K562 treated with DMSO at 1 percent for 24 hours (cell line): ENCODE measurements around the gene MDH1B. TPM values are rescaled to one million over a fixed set of nuclear protein-coding genes. Genes with fewer than 3 reads are reported as not detected.

Source experiments
- total RNA-seq: library from RNA; unstranded; fragments of 300-600 nt; gene quantifications from 2 replicates; pipeline ENCODE4 v1.2.3, GENCODE V29; 2022; ENCODE audit warnings: low read depth; ENCODE audit not compliant: insufficient read depth

MDH1B gene
- total RNA-seq = not detected in 2 replicates

DNA sequence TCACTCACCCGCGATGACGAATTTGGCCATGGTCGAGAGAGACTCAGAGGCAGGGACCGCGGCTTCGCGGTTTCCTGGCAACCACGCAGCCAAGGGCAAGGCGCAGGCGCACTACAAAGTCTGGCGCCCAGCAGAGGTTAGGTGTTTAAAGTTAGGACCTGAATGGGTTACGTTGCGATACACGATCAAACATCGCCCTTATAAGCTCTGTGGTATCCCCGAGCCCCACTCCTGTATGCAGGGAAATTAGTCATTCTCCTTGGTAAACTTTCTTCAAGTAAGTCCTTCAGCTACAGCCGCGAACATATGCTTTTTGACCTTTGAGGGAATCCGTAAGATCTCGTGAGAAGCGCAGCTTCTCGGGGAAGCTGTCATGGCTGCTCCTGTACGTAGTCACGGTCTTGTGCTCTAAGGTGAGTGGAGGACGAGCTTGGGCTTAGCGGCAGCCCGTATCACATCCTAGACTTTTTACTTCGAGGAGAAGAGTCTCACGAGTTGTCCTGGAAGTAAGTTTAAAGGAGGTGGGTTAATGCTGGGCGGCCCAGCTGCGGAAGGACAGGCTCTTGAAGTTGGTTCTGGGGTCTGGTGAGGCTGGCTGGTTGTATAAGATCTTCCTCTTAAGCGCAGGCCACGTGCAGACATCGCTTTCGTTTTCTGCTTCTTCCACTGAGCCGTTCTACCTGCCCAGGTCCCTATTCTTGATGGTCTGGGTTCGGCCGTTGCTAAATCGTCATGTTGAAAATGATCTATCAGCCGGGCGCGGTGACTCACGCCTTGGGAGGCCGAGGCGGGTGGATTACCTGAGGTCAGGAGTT, at the start of gene MDH1B, which contains the start of gene FASTKD2:
MDH1B (minus strand) TSS at position 87 of the 815 bp plus-strand sequence; CDS start at position 30, 57 bp downstream.
FASTKD2 (plus strand) TSS at position 365 of the 815 bp plus-strand sequence. CDS start 1,088 bp downstream, outside the sequence.

DNA sequence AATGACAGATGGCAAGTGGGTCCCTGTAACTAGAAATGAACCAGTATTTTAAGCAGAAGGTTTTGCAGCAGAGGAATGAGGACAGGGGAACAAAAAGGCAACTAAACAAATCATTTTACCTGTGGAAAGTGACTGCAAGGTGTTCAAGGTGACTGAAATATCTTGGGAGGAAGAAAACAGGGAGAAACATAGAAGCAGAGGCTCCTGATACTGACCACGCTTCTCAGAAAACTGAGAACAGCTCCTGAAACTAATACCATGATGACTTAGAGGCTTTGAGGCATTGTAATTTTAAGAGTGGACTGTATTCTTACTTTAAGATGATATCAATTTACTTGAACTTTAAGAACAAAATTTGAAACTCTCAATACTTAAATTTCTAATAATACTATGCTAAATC, 46.8 kb downstream of the MDH1B start, which contains the start of gene DYTN:
DYTN (minus strand) TSS at position 101 of the 400 bp plus-strand sequence. CDS start 117 bp downstream, outside the sequence.

Other genes with a start within 250 kb of the MDH1B start
- not detected in 2 replicates for gene FAM237A, start 122.8 kb downstream of the MDH1B start, total RNA-seq
- not detected in 2 replicates for gene DYTN, start 46.9 kb downstream of the MDH1B start, total RNA-seq
- 7.9 and 9.1 TPM in 2 replicates for gene FASTKD2, start 278 bp upstream of the MDH1B start, total RNA-seq
- gene CPO, start 174.2 kb upstream of the MDH1B start, total RNA-seq = not detected in 2 replicates